Body of pancreas (tissue), 4 donors: ENCODE data around the gene GGPS1.

Experiments
- POLR2A ChIP-seq, 3 donors: fragments of 450-650 bp; IDR thresholded peaks; one replicate each; pipeline ENCODE4 v1.6.1; 2016; ENCODE audit warnings: antibody characterized with exemption in 3 of 3, mild to moderate bottlenecking in 2 of 3
- TF ChIP-seq, protein P1 (sequence below), 7 experiments: fragments of 450-650 bp in 4 of 7; fragments of 200-600 bp in 3 of 7; sonication (generic) in 3 of 7; IDR thresholded peaks; one replicate each; pipeline ENCODE4 v1.5.1; 2016 to 2019; ENCODE audit warnings: antibody characterized with exemption in 7 of 7

DNA sequence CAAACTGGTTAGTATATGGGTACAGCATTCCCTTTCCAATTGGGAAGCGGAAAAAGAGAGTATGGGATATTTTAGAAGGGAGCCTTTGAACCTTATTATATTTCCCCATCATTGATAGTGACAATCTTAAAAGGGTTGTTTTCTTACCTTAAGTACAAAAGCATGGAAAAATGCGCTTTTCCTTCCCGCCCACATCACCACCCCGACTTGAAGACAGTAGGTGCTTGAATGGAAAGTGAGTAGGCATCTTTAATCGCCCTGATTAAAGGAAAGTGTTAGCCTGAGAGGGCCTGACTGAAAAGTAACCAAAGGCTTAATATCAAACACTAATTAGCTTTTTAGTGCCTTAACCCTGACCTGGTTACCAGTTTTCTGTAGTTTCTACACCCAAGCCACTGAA lies 15.4 kb downstream of the GGPS1 start:
- TF ChIP-seq, protein P1, sequence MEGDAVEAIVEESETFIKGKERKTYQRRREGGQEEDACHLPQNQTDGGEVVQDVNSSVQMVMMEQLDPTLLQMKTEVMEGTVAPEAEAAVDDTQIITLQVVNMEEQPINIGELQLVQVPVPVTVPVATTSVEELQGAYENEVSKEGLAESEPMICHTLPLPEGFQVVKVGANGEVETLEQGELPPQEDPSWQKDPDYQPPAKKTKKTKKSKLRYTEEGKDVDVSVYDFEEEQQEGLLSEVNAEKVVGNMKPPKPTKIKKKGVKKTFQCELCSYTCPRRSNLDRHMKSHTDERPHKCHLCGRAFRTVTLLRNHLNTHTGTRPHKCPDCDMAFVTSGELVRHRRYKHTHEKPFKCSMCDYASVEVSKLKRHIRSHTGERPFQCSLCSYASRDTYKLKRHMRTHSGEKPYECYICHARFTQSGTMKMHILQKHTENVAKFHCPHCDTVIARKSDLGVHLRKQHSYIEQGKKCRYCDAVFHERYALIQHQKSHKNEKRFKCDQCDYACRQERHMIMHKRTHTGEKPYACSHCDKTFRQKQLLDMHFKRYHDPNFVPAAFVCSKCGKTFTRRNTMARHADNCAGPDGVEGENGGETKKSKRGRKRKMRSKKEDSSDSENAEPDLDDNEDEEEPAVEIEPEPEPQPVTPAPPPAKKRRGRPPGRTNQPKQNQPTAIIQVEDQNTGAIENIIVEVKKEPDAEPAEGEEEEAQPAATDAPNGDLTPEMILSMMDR (IDR thresholded peaks at IDR 0.05) = no peak
- no peak for TF ChIP-seq POLR2A (IDR thresholded peaks at IDR 0.05)
